SU-DHL-6 (cell line): ENCODE measurements around the gene DCLRE1A.

Experiments used
- H2AFZ ChIP-seq: fragments of 200-600 bp; sonication (generic); 2 replicates; pipeline ENCODE4 v1.6.1; 2014; ENCODE audit warnings: low read depth, mild to moderate bottlenecking, moderate library complexity, mixed read lengths, antibody characterized with exemption, low read length; ENCODE audit not compliant: severe bottlenecking
- H3F3A ChIP-seq: fragments of 200-600 bp; shearing (Covaris generic); 2 replicates; pipeline ENCODE4 v1.6.0; 2016; ENCODE audit warnings: antibody characterized with exemption, mild to moderate bottlenecking; ENCODE audit not compliant: insufficient read depth
- H3K27ac ChIP-seq: fragments of 200-600 bp; sonication (generic); 2 replicates; pipeline ENCODE4 v1.5.1; 2016; ENCODE audit warnings: low read depth, mild to moderate bottlenecking, low read length, moderate library complexity, mixed read lengths
- H3K27me3 ChIP-seq: fragments of 200-600 bp; sonication (generic), shearing (Covaris generic); 2 replicates; pipeline ENCODE4 v1.6.0; 2014; ENCODE audit warnings: mild to moderate bottlenecking, low read length
- H3K36me3 ChIP-seq: fragments of 200-600 bp; sonication (generic); 2 replicates; pipeline ENCODE4 v1.6.1; 2014; ENCODE audit warnings: mild to moderate bottlenecking, low read length, mixed read lengths
- H3K4me2 ChIP-seq: fragments of 300-600, 200-600 bp; shearing (Covaris generic), sonication (generic); 2 replicates; pipeline ENCODE4 v1.6.0; 2014; ENCODE audit warnings: low read length, low read depth, mild to moderate bottlenecking; ENCODE audit not compliant: poor library complexity, severe bottlenecking
- H3K4me3 ChIP-seq: fragments of 200-600 bp; sonication (generic); 2 replicates; pipeline ENCODE4 v1.5.1; 2014; ENCODE audit warnings: antibody characterized with exemption, low read length, mild to moderate bottlenecking, mixed read lengths; ENCODE audit not compliant: insufficient read depth, poor library complexity, severe bottlenecking
- H3K79me2 ChIP-seq: fragments of 200-600 bp; sonication (generic); 2 replicates; pipeline ENCODE4 v1.6.1; 2014; ENCODE audit warnings: mild to moderate bottlenecking, low read length, moderate library complexity; ENCODE audit not compliant: insufficient read depth
- H3K9ac ChIP-seq: fragments of 200-600 bp; sonication (generic); 2 replicates; pipeline ENCODE4 v1.7.0; 2014; ENCODE audit warnings: mild to moderate bottlenecking, low read length
- H3K9me2 ChIP-seq: fragments of 200-600 bp; sonication (generic); replicated peaks from 2 replicates; pipeline ENCODE4 v1.6.1; 2014; ENCODE audit warnings: low read length; ENCODE audit not compliant: insufficient read depth
- H3K9me3 ChIP-seq: fragments of 200-600 bp; sonication (generic); 2 replicates; pipeline ENCODE4 v1.6.1; 2014; ENCODE audit warnings: low read length, mixed read lengths; ENCODE audit not compliant: insufficient read depth
- H4K20me1 ChIP-seq: fragments of 200-600 bp; sonication (generic); 2 replicates; pipeline ENCODE4 v1.6.1; 2014; ENCODE audit warnings: low read depth, mild to moderate bottlenecking, antibody characterized with exemption, low read length, moderate library complexity, mixed read lengths
- CTCF ChIP-seq: fragments of 200-600 bp; sonication (generic); IDR thresholded peaks from one replicate; pipeline ENCODE4 v1.5.1; 2017; ENCODE audit warnings: antibody characterized with exemption, mild to moderate bottlenecking, low read length, moderate library complexity; ENCODE audit not compliant: insufficient read depth, poor library complexity, severe bottlenecking
- EZH2phosphoT487 ChIP-seq: fragments of 200-600 bp; sonication (generic), shearing (Covaris generic); conservative IDR thresholded peaks from 2 replicates; pipeline ENCODE4 v1.6.1; 2018; ENCODE audit warnings: mild to moderate bottlenecking, antibody characterized with exemption, low read length, moderate library complexity, mixed read lengths

Gene DCLRE1A

GRCh38 chr10:113875212-113875611 is 21.3 kb upstream of the DCLRE1A start:
- H2AFZ ChIP-seq: no peak overlapping the region
- no peak overlapping the region for H3K27ac ChIP-seq
- H3K79me2 ChIP-seq: peaks cover 29% of the 10 kb centered on the region
- no peaks in the 10 kb centered on the region for H3K9me3 ChIP-seq
- no peaks in the 10 kb centered on the region for H3K9me2 ChIP-seq
- no peak overlapping the region for H3K4me3 ChIP-seq
- TF ChIP-seq CTCF: no peak
- TF ChIP-seq EZH2phosphoT487: no peak
- H4K20me1 ChIP-seq: no peaks in the 10 kb centered on the region
- no peaks in the 10 kb centered on the region for H3K27me3 ChIP-seq
- H3K9ac ChIP-seq: no peak overlapping the region
- H3K36me3 ChIP-seq: peaks cover 18% of the 10 kb centered on the region
- 0 out of 2 replicates have a peak, but pooled peaks cover 3% of the 10 kb centered on the region for H3F3A ChIP-seq
- no peak overlapping the region for H3K4me2 ChIP-seq

- TF ChIP-seq EZH2phosphoT487 (no peak), CTCF (peak; percentile 17)
- Histone ChIP-seq H3K4me2 (no peak overlapping the region), H4K20me1 (no peaks in the 10 kb centered on the region), H3K4me3 (no peak overlapping the region), H3K27ac (no peak overlapping the region), H2AFZ (no peak overlapping the region), H3F3A (0 out of 2 replicates have a peak, but pooled peaks cover 3% of the 10 kb centered on the region), H3K27me3 (no peaks in the 10 kb centered on the region), H3K36me3 (peaks cover 9% of the 10 kb centered on the region), H3K9me3 (no peaks in the 10 kb centered on the region), H3K9me2 (no peaks in the 10 kb centered on the region), H3K79me2 (peaks cover 51% of the 10 kb centered on the region), H3K9ac (peak overlapping the region; percentile 7; the same call in 1 of the 2 replicates)
These were observed 18.5 kb upstream of the DCLRE1A start for GRCh38 chr10:113872139-113873030.

- Histone ChIP-seq H3K9me2 (no peaks in the 10 kb centered on the region), H3K79me2 (peaks cover 52% of the 10 kb centered on the region)
- TF ChIP-seq CTCF (no peak), EZH2phosphoT487 (no peak)
These were observed 15.9 kb upstream of the DCLRE1A start for GRCh38 chr10:113869789-113870188.

More at GRCh38 chr10:113869789-113870188, 15.9 kb upstream of the DCLRE1A start:
- Histone ChIP-seq H2AFZ (no peak overlapping the region), H3K4me3 (no peak overlapping the region), H3K9me3 (no peaks in the 10 kb centered on the region), H3K27ac (no peak overlapping the region), H3K36me3 (peaks cover 7% of the 10 kb centered on the region; the same call in 1 of the 2 replicates), H3K4me2 (no peak overlapping the region), H3K27me3 (no peaks in the 10 kb centered on the region), H4K20me1 (no peaks in the 10 kb centered on the region), H3F3A (peaks cover 11% of the 10 kb centered on the region; the same call in 1 of the 2 replicates), H3K9ac (no peak overlapping the region)
